HL-60 (cell line): ENCODE data around the gene FXYD2.

Experiments
- GABPA ChIP-seq: IDR thresholded peaks from 2 replicates; pipeline ENCODE4 v1.6.1; 2012; ENCODE audit warnings: low read depth
- POLR2AphosphoS5 ChIP-seq: IDR thresholded peaks from 2 replicates; pipeline ENCODE4 v1.6.1; 2012; ENCODE audit warnings: low read depth
- SPI1 ChIP-seq: IDR thresholded peaks from 2 replicates; pipeline ENCODE4 v1.6.1; 2012; ENCODE audit warnings: low read depth, mild to moderate bottlenecking, borderline replicate concordance
- TF ChIP-seq, protein P1 (sequence below): IDR thresholded peaks from one replicate; pipeline ENCODE4 v1.5.1; 2011; ENCODE audit warnings: low read length, control low read depth, inconsistent platforms; ENCODE audit not compliant: insufficient read depth

DNA sequence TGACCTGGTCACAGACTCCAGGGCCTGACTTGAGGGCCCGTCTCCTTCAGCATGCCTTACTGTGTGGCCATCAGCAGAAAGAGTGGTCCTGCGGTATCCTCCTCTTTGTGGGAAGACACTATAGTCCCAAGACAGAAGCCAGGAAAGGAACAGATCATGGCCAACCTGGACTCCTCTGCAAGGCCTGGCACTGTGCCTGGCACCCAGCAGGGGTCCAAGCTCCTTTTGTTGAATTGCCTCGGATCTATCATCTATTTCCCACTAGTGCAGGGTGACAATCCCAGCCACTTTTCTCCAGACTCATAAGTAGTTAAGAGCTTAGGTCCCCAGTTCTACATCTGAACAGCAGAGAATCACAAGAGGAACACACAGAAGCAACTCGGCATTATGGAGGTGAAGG is 54.5 kb downstream of the FXYD2 start:
- TF ChIP-seq, protein P1, sequence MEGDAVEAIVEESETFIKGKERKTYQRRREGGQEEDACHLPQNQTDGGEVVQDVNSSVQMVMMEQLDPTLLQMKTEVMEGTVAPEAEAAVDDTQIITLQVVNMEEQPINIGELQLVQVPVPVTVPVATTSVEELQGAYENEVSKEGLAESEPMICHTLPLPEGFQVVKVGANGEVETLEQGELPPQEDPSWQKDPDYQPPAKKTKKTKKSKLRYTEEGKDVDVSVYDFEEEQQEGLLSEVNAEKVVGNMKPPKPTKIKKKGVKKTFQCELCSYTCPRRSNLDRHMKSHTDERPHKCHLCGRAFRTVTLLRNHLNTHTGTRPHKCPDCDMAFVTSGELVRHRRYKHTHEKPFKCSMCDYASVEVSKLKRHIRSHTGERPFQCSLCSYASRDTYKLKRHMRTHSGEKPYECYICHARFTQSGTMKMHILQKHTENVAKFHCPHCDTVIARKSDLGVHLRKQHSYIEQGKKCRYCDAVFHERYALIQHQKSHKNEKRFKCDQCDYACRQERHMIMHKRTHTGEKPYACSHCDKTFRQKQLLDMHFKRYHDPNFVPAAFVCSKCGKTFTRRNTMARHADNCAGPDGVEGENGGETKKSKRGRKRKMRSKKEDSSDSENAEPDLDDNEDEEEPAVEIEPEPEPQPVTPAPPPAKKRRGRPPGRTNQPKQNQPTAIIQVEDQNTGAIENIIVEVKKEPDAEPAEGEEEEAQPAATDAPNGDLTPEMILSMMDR: no peak
- TF ChIP-seq POLR2AphosphoS5 (no peak), SPI1 (no peak), GABPA (no peak)
